ENCODE measurements around the gene BCAS3. TPM values are rescaled to one million over a fixed set of nuclear protein-coding genes. Genes with fewer than 3 reads are reported as not detected.
A peak's percentile ranks its signal among the peaks of the same experiment; 100 is the strongest.

The BCAS3 gene
- polyA plus RNA-seq, 3 donors: 10.3 to 19.1 (median 14.7) TPM

GRCh38 chr17:61150686-61151299, 473.1 kb downstream of the BCAS3 start:
- TF ChIP-seq CTCF (IDR thresholded peaks at IDR 0.05): no peak
- no peak overlapping the region for H2AFZ ChIP-seq (ENCODE audit: insufficient read depth, low read depth, low read length, poor library complexity, severe bottlenecking)
- no peak overlapping the region for H3K4me3 Mint-ChIP-seq
- no peaks in the 10 kb centered on the region for H3K27me3 ChIP-seq (ENCODE audit: control insufficient read depth in 2 of 2, insufficient read depth in 2 of 2, low read length in 2 of 2)
- H3K36me3 ChIP-seq (replicated peaks in 1 of 2; ENCODE audit: control insufficient read depth in 1 of 2, insufficient read depth in 2 of 2, low read length in 2 of 2): no peaks in the 10 kb centered on the region
- no peak overlapping the region for H3K9ac ChIP-seq (ENCODE audit: insufficient read depth, low read length, poor library complexity, severe bottlenecking)
- H3K27ac ChIP-seq (ENCODE audit: low read depth in 1 of 2, low read length in 2 of 2): no peak overlapping the region
- no peaks in the 10 kb centered on the region for H3K27me3 Mint-ChIP-seq (ENCODE audit: low read depth in 3 of 3)
- intact Hi-C loops (cut with micrococcal nuclease): no loop called here
- H3K4me3 ChIP-seq (replicated peaks in 1 of 3; ENCODE audit: low read depth in 2 of 3, low read length in 3 of 3): no peak overlapping the region
- no peaks in the 10 kb centered on the region for H4K20me1 ChIP-seq (ENCODE audit: insufficient read depth, low read length)
- H3K79me2 ChIP-seq (ENCODE audit: insufficient read depth, low read length): no peaks in the 10 kb centered on the region
- peaks cover 31% of the 10 kb centered on the region for H3K4me1 Mint-ChIP-seq
- WGBS (ENCODE audit: insufficient coverage): no CpG with 5 or more reads among the region's 3 CpGs
- H3K36me3 Mint-ChIP-seq: peaks cover 0 to 6% of the 10 kb centered on the region in 2 donors
- no peak overlapping the region for H3K4me2 ChIP-seq (replicated peaks; ENCODE audit: extremely low read depth, low read length, poor library complexity, severe bottlenecking)
- H3K4me1 ChIP-seq (ENCODE audit: control insufficient read depth in 1 of 2, insufficient read depth in 2 of 2, low read length in 2 of 2): peaks cover 21 to 24% of the 10 kb centered on the region in 2 donors
- peaks cover 0 to 8% (median 3%) of the 10 kb centered on the region in 7 donors for H3K9me3 Mint-ChIP-seq
- peak in 1 of 3 donors; percentile 46 for DNase-seq
- peak overlapping the region in 1 of 7 donors; percentile 7 for H3K27ac Mint-ChIP-seq
- H3K9me3 ChIP-seq (replicated peaks in 1 of 2; ENCODE audit: control insufficient read depth in 1 of 2, insufficient read depth in 1 of 2, low read length in 2 of 2): no peaks in the 10 kb centered on the region

GRCh38 chr17:61152898-61153297, 475.2 kb downstream of the BCAS3 start:
- no CpG with 5 or more reads among the region's 1 CpG for WGBS (ENCODE audit: insufficient coverage)
- Mint-ChIP-seq H3K27ac (no peak overlapping the region), H3K4me1 (peaks cover 33% of the 10 kb centered on the region), H3K9me3 (peaks cover 0 to 8% (median 3%) of the 10 kb centered on the region in 7 donors), H3K27me3 (ENCODE audit: low read depth in 3 of 3) (peaks cover 0 to 1% (median 0%) of the 10 kb centered on the region in 3 donors), H3K4me3 (no peak overlapping the region), H3K36me3 (peaks cover 0 to 8% of the 10 kb centered on the region in 2 donors)
- H3K36me3 ChIP-seq (replicated peaks in 1 of 2; ENCODE audit: control insufficient read depth in 1 of 2, insufficient read depth in 2 of 2, low read length in 2 of 2): no peaks in the 10 kb centered on the region
- no peaks in the 10 kb centered on the region for H3K79me2 ChIP-seq (ENCODE audit: insufficient read depth, low read length)
- no peak overlapping the region for H3K27ac ChIP-seq (ENCODE audit: low read depth in 1 of 2, low read length in 2 of 2)
- H2AFZ ChIP-seq (ENCODE audit: insufficient read depth, low read depth, low read length, poor library complexity, severe bottlenecking): no peak overlapping the region
- H3K27me3 ChIP-seq (ENCODE audit: control insufficient read depth in 2 of 2, insufficient read depth in 2 of 2, low read length in 2 of 2): no peaks in the 10 kb centered on the region
- no peak for TF ChIP-seq CTCF (IDR thresholded peaks at IDR 0.05)
- intact Hi-C loops (cut with micrococcal nuclease): no loop called here
- H4K20me1 ChIP-seq (ENCODE audit: insufficient read depth, low read length): no peaks in the 10 kb centered on the region
- no peak for DNase-seq
- H3K9me3 ChIP-seq (replicated peaks in 1 of 2; ENCODE audit: control insufficient read depth in 1 of 2, insufficient read depth in 1 of 2, low read length in 2 of 2): no peaks in the 10 kb centered on the region
- peaks cover 17 to 19% of the 10 kb centered on the region in 2 donors for H3K4me1 ChIP-seq (ENCODE audit: control insufficient read depth in 1 of 2, insufficient read depth in 2 of 2, low read length in 2 of 2)
- H3K9ac ChIP-seq (ENCODE audit: insufficient read depth, low read length, poor library complexity, severe bottlenecking): no peak overlapping the region
- H3K4me2 ChIP-seq (replicated peaks; ENCODE audit: extremely low read depth, low read length, poor library complexity, severe bottlenecking): no peak overlapping the region
- H3K4me3 ChIP-seq (replicated peaks in 1 of 3; ENCODE audit: low read depth in 2 of 3, low read length in 3 of 3): no peak overlapping the region

Measured in CD14-positive monocyte (primary cell).